GM12878 (cell line): ENCODE measurements around the gene CCSER1. TPM values are rescaled to one million over a fixed set of nuclear protein-coding genes. Genes with fewer than 3 reads are reported as not detected.

Source experiments
- ATAC-seq: fragments of 200-7000 bp; cut with Tn5 transposase; 3 replicates; pipeline ENCODE4 v1.9.1; 2020; ENCODE audit warnings: mild to moderate bottlenecking, moderate library complexity
- BruUV-seq: library from RNA; stranded (reverse); fragments of 400-500 nt; replicated peaks from 2 replicates; lab custom pipeline; 2021; lab: Mats Ljungman, UMichigan
- CTCF ChIA-PET: fragments of 300-600 bp; sonication (Branson Sonifier 250); formaldehyde crosslinking; extraction: SDS; loops from one replicate; lab custom pipeline; 2021; ENCODE audit warnings: inconsistent platforms; lab: Yijun Ruan, JAX
- POLR2A ChIA-PET: fragments of 350-600 bp; formaldehyde crosslinking; extraction: SDS; loops from one replicate; lab custom pipeline; 2021; ENCODE audit warnings: inconsistent platforms; lab: Charles Lee
- RAD21 ChIA-PET: fragments of 300-600 bp; sonication (Branson Sonifier 250); formaldehyde crosslinking; loops from one replicate; lab custom pipeline; 2023; ENCODE audit warnings: antibody characterized with exemption; ENCODE audit not compliant: unreplicated experiment; lab: Charles Lee
- SMC1A ChIA-PET: fragments of 300-600 bp; sonication (Branson Sonifier 250); formaldehyde crosslinking; loops from one replicate; lab custom pipeline; 2023; ENCODE audit not compliant: unreplicated experiment, uncharacterized antibody; lab: Charles Lee
- DNase-seq: peaks from one replicate; pipeline ENCODE4 v3.0.0-alpha.2; 2011; ENCODE audit warnings: low read depth, low spot score
- FAIRE-seq: peaks from 3 replicates; lab custom pipeline; 2011; peaks lifted over from hg19 to GRCh38; lab: Jason Lieb, UNC
- H2AFZ ChIP-seq: 2 replicates; pipeline ENCODE4 v1.6.0; 2011; ENCODE audit warnings: low read depth, low read length, control low read depth; ENCODE audit not compliant: control insufficient read depth
- H3K27ac ChIP-seq: 2 replicates; pipeline ENCODE4 v1.5.1; 2011; ENCODE audit warnings: control low read depth; ENCODE audit not compliant: control insufficient read depth, insufficient read depth
- H3K27me3 ChIP-seq, 2 experiments: replicated peaks in 1 of 2; 2 replicates each; pipeline versions ENCODE4 v1.6.0 to v1.6.1; 2011; ENCODE audit warnings: low read length in 1 of 2; ENCODE audit not compliant: control insufficient read depth in 2 of 2, insufficient read depth in 2 of 2
- H3K36me3 ChIP-seq, 2 experiments: 2 replicates each; pipeline ENCODE4 v1.5.1; 2011; ENCODE audit warnings: low read length in 1 of 2; ENCODE audit not compliant: control insufficient read depth in 2 of 2, insufficient read depth in 2 of 2
- H3K4me1 ChIP-seq: 2 replicates; pipeline ENCODE4 v1.6.1; 2011; ENCODE audit warnings: mild to moderate bottlenecking, low read length, moderate library complexity, mixed read lengths; ENCODE audit not compliant: control insufficient read depth, insufficient read depth
- H3K4me2 ChIP-seq: 2 replicates; pipeline ENCODE4 v1.6.0; 2011; ENCODE audit warnings: control low read depth; ENCODE audit not compliant: control insufficient read depth, insufficient read depth
- H3K4me3 ChIP-seq: fragments of 200-600 bp; sonication (generic); 2 replicates; pipeline ENCODE4 v1.5.1; 2016
- H3K79me2 ChIP-seq: 2 replicates; pipeline ENCODE4 v1.6.0; 2011; ENCODE audit warnings: low read length; ENCODE audit not compliant: control insufficient read depth, insufficient read depth
- H3K9ac ChIP-seq: 2 replicates; pipeline ENCODE4 v1.8.0; 2011; ENCODE audit warnings: low read length, control low read depth, mixed read lengths; ENCODE audit not compliant: control insufficient read depth, insufficient read depth
- H3K9me3 ChIP-seq: replicated peaks from 3 replicates; pipeline ENCODE4 v1.5.1; 2011; ENCODE audit warnings: mild to moderate bottlenecking, low read length; ENCODE audit not compliant: control insufficient read depth, insufficient read depth
- H4K20me1 ChIP-seq: 2 replicates; pipeline ENCODE4 v1.6.0; 2011; ENCODE audit not compliant: control insufficient read depth, insufficient read depth
- CREB1 ChIP-seq: IDR thresholded peaks from 2 replicates; pipeline ENCODE4 v1.6.1; 2012; ENCODE audit warnings: low read depth, mild to moderate bottlenecking, inconsistent platforms
- DPF2 ChIP-seq: fragments of 450-650 bp; IDR thresholded peaks from 2 replicates; pipeline ENCODE4 v1.6.1; 2017; ENCODE audit warnings: mild to moderate bottlenecking
- EP300 ChIP-seq, 2 experiments: fragments of 150-350 bp in 1 of 2; IDR thresholded peaks; 2 replicates each; pipeline ENCODE4 v1.6.1; 2011 to 2012; ENCODE audit warnings: low read depth in 2 of 2, low read length in 2 of 2, borderline replicate concordance in 1 of 2, improper control_type of control experiment in 1 of 2, inconsistent platforms in 1 of 2; ENCODE audit not compliant: control insufficient read depth in 1 of 2
- ETV6 ChIP-seq, 2 experiments: fragments of 450-650 bp in 1 of 2; IDR thresholded peaks in 1 of 2; conservative IDR thresholded peaks in 1 of 2; 2 replicates each; pipeline ENCODE4 v1.6.1; 2014; ENCODE audit warnings: antibody characterized with exemption in 1 of 2, borderline replicate concordance in 1 of 2, low read depth in 1 of 2, mild to moderate bottlenecking in 1 of 2, moderate library complexity in 1 of 2
- IKZF2 ChIP-seq, 2 experiments: fragments of 450-650 bp; IDR thresholded peaks; 2 replicates each; pipeline ENCODE4 v1.6.1; 2017; ENCODE audit warnings: mild to moderate bottlenecking in 2 of 2, moderate library complexity in 2 of 2
- IRF4 ChIP-seq: IDR thresholded peaks from 2 replicates; pipeline ENCODE4 v1.6.1; 2011; ENCODE audit warnings: low read depth, low read length
- IRF5 ChIP-seq: fragments of 450-650 bp; IDR thresholded peaks from 2 replicates; pipeline ENCODE4 v1.6.1; 2017; ENCODE audit warnings: borderline replicate concordance
- MEF2A ChIP-seq: IDR thresholded peaks from 2 replicates; pipeline ENCODE4 v1.6.1; 2011; ENCODE audit warnings: low read depth, mild to moderate bottlenecking, low read length, moderate library complexity; ENCODE audit not compliant: insufficient read depth
- NFXL1 ChIP-seq: fragments of 450-650 bp; IDR thresholded peaks from 2 replicates; pipeline ENCODE4 v1.6.1; 2017; ENCODE audit warnings: antibody characterized with exemption, mild to moderate bottlenecking, borderline replicate concordance
- TBL1XR1 ChIP-seq: IDR thresholded peaks from 2 replicates; pipeline ENCODE4 v1.6.1; 2012; ENCODE audit warnings: low read depth, low read length, improper control_type of control experiment
- ZNF207 ChIP-seq: fragments of 450-650 bp; IDR thresholded peaks from 2 replicates; pipeline ENCODE4 v1.6.1; 2014; ENCODE audit warnings: antibody characterized with exemption, mild to moderate bottlenecking, borderline replicate concordance
- WGBS: methylation state at CpG from one replicate; pipeline ENCODE4 v1.1.6; 2016; ENCODE audit warnings: low lambda C conversion rate; ENCODE audit not compliant: insufficient replicate concordance, insufficient coverage; ENCODE audit errors: missing lambda C conversion rate; 5-methylcytosine and 5-hydroxymethylcytosine counted together
- in situ Hi-C: fragments of 300-500 bp; cut with MboI; formaldehyde crosslinking; loops from 9 replicates; pipeline ENCODE4 v1.14.3; 2018; ENCODE audit warnings: mixed read lengths
- intact Hi-C: fragments of 100-400 bp; cut with micrococcal nuclease; formaldehyde crosslinking; loops from one replicate; pipeline ENCODE4 v1.14.2; 2022; ENCODE audit not compliant: unreplicated experiment
- polyA plus RNA-seq, 11 experiments: library from polyadenylated mRNA; depleted of rRNA in 4 of 11; unstranded in 6 of 11; stranded (reverse) in 5 of 11; fragments of >200 nt; fragmentation: Nextera tagmentation in 4 of 11; fragmentation: Illumina TruSeq in 1 of 11; extraction: Ambion mirVana in 4 of 11; extraction: Trizol in 1 of 11; gene quantifications; 1 replicate in 1 of 11; 2 replicates in 10 of 11; pipeline versions ENCODE4 v1.2.1 to v1.2.3, GENCODE V29; 2011 to 2016; ENCODE audit warnings: inconsistent platforms in 2 of 11, missing spikeins in 2 of 11, low read depth in 1 of 11
- total RNA-seq, 4 experiments: library from RNA; depleted of rRNA in 3 of 4; stranded (reverse); fragments of >200 nt in 3 of 4; fragmentation: Illumina TruSeq in 1 of 4; extraction: Trizol in 1 of 4; gene quantifications; 2 replicates each; pipeline versions ENCODE4 v1.2.1 to v1.2.3, GENCODE V29; 2013 to 2021
- TF ChIP-seq, protein P1 (sequence below): fragments of 450-650 bp; formaldehyde crosslinking; IDR thresholded peaks from 2 replicates; pipeline ENCODE4 v1.5.0; 2022; ENCODE audit warnings: mild to moderate bottlenecking, missing genetic modification characterization

The CCSER1 gene
- total and polyA plus RNA-seq, 10 of the 15 experiments (the other 5 are each of a cell fraction or from before 2014, with no cell fraction given), result 0.22 to 2.7 (median 1.0) TPM

- Histone ChIP-seq H3K9ac (no peak overlapping the region), H3K4me2 (no peak overlapping the region), H3K4me3 (no peak overlapping the region), H3K4me1 (no peaks in the 10 kb centered on the region), H3K36me3 (no peaks in the 10 kb centered on the region), H4K20me1 (no peaks in the 10 kb centered on the region), H3K79me2 (no peaks in the 10 kb centered on the region), H3K9me3 (no peaks in the 10 kb centered on the region), H3K27me3 (no peaks in the 10 kb centered on the region), H2AFZ (no peak overlapping the region), H3K27ac (no peak overlapping the region)
- ATAC-seq (no peak), DNase-seq (no peak), FAIRE-seq (no peak)
- ChIA-PET CTCF (no interaction called here), SMC1A (no interaction called here), POLR2A (no interaction called here), RAD21 (no interaction called here)
- intact Hi-C loops (no loop called here), in situ Hi-C loops (no loop called here)
- TF ChIP-seq EP300 (IDR thresholded peaks at IDR 0.05; ENCODE audit: borderline replicate concordance in 1 of 2, control insufficient read depth in 1 of 2, low read depth in 2 of 2, low read length in 2 of 2) (no peak), NFXL1 (no peak), IRF5 (no peak), DPF2 (no peak), IRF4 (no peak)
- BruUV-seq, result no TSS peak
These were observed 388.0 kb downstream of the CCSER1 start for GRCh38 chr4:90515191-90515590.

DNA sequence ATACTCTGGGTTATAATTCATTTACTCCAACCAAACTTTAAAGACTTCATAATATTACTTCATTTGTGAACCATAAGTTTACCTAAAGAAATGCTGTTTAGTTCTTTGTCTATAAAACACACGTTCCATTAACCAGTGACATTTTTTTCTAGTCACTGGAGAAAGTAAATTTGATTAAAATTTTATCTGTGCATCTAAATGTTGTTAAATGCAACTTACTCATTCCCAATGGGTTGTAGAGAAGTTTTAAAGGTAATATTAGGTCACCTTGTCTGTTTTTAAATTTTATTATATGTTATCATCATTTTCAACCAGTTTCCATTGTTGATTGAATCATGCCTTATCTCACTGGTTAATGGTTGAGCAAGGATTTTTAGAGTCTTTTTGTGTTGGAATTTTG, 401.4 kb downstream of the CCSER1 start:
- BruUV-seq, result no TSS peak
- Histone ChIP-seq H4K20me1 (no peaks in the 10 kb centered on the region), H3K9me3 (no peaks in the 10 kb centered on the region), H3K4me1 (no peaks in the 10 kb centered on the region), H3K36me3 (no peaks in the 10 kb centered on the region), H3K27me3 (no peaks in the 10 kb centered on the region), H3K9ac (no peak overlapping the region), H3K79me2 (no peaks in the 10 kb centered on the region), H3K4me3 (no peak overlapping the region), H3K27ac (no peak overlapping the region), H2AFZ (no peak overlapping the region), H3K4me2 (no peak overlapping the region)
- SMC1A ChIA-PET, result no interaction called here
- in situ Hi-C loops, result no loop called here
- RAD21 ChIA-PET, result no interaction called here
- no peak for FAIRE-seq
- intact Hi-C loops, result no loop called here
- ATAC-seq, result no peak
- POLR2A ChIA-PET, result no interaction called here
- CTCF ChIA-PET, result no interaction called here
- DNase-seq, result no peak
- 0% methylated on average over 1 of the region's 1 CpG for WGBS
- no peak for TF ChIP-seq TBL1XR1
- TF ChIP-seq ETV6 (conservative IDR thresholded peaks at IDR 0.05 in 1 of 2, IDR thresholded peaks at IDR 0.05 in 1 of 2; ENCODE audit: borderline replicate concordance in 1 of 2, low read depth in 1 of 2), result no peak
- TF ChIP-seq IKZF2 (IDR thresholded peaks at IDR 0.05), result no peak
- TF ChIP-seq CREB1, result no peak
- TF ChIP-seq ZNF207, result no peak
- TF ChIP-seq, protein P1, sequence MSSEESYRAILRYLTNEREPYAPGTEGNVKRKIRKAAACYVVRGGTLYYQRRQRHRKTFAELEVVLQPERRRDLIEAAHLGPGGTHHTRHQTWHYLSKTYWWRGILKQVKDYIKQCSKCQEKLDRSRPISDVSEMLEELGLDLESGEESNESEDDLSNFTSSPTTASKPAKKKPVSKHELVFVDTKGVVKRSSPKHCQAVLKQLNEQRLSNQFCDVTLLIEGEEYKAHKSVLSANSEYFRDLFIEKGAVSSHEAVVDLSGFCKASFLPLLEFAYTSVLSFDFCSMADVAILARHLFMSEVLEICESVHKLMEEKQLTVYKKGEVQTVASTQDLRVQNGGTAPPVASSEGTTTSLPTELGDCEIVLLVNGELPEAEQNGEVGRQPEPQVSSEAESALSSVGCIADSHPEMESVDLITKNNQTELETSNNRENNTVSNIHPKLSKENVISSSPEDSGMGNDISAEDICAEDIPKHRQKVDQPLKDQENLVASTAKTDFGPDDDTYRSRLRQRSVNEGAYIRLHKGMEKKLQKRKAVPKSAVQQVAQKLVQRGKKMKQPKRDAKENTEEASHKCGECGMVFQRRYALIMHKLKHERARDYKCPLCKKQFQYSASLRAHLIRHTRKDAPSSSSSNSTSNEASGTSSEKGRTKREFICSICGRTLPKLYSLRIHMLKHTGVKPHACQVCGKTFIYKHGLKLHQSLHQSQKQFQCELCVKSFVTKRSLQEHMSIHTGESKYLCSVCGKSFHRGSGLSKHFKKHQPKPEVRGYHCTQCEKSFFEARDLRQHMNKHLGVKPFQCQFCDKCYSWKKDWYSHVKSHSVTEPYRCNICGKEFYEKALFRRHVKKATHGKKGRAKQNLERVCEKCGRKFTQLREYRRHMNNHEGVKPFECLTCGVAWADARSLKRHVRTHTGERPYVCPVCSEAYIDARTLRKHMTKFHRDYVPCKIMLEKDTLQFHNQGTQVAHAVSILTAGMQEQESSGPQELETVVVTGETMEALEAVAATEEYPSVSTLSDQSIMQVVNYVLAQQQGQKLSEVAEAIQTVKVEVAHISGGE (CRISPR knock-in tag), result no peak
- no peak for TF ChIP-seq MEF2A
